ENCODE measurements around the gene PORCN. TPM values are rescaled to one million over a fixed set of nuclear protein-coding genes. Genes with fewer than 3 reads are reported as not detected.
A peak's percentile ranks its signal among the peaks of the same experiment; 100 is the strongest.
"Not testable (repeated sequence)": the region's sequence is repeated elsewhere in the genome, so short reads cannot be mapped to it uniquely, and the experiment has no call there.

Gene PORCN
- polyA plus RNA-seq, 1 donor = 7.0 TPM

DNA sequence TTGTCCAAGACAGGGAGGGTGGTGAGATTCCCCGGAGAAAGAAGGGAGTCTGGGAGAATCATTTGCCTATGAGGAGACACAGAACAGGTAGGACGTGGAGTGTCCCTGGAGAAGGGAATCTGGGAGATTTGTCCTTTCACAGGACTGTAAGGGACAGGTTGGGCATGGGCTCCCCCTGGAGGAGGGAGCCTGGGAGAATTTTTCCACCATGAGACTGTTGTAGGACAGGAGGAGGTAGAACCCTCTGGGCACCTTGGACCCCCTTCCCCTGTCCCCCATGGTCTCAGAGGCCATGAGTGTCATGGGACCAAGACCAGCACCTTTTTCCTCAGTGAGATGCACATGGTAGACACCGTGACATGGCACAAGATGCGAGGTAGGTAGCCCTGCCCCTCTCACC lies 2.8 kb downstream of the PORCN start:
- no peak for DNase-seq

DNA sequence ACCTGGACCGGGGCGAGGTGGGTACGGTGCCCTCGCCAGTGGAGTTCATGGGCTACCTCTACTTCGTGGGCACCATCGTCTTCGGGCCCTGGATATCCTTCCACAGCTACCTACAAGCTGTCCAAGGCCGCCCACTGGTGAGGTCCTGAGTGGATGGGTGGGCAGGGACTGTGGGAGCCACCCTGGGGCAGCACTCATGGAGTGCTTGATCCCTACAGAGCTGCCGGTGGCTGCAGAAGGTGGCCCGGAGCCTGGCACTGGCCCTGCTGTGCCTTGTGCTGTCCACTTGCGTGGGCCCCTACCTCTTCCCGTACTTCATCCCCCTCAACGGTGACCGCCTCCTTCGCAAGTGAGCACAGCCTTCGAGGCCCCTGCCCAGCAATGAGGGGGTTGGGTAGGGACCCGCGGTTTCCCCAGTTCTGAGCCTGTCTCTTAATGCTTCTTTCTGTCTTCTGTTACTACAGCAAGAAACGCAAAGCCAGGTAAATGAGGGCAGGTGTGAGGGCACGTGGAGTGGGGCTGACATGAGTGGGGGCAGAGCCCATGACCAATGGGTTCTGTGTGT lies 3.7 kb downstream of the PORCN start:
- DNase-seq = no peak

DNA sequence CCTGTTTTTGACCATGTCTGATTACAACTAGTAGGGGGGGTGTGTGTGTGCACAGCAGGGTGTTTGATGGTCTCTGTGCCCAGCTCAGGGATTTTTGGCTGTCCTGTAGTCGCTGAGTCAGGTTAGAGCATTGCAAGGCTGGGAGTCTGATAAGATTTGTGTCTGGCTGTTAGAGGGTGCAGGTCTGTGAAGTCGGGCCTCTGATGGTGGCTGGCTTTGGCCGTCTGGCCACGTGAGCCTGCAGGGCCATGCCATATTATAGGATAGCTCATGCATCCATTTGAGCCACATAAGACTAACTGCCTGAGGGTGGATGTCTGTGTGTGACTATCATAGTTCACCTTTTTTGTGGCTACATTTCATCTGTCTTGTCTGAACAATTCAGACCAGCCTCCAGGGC lies 4.9 kb downstream of the PORCN start:
- DNase-seq = no peak

DNA sequence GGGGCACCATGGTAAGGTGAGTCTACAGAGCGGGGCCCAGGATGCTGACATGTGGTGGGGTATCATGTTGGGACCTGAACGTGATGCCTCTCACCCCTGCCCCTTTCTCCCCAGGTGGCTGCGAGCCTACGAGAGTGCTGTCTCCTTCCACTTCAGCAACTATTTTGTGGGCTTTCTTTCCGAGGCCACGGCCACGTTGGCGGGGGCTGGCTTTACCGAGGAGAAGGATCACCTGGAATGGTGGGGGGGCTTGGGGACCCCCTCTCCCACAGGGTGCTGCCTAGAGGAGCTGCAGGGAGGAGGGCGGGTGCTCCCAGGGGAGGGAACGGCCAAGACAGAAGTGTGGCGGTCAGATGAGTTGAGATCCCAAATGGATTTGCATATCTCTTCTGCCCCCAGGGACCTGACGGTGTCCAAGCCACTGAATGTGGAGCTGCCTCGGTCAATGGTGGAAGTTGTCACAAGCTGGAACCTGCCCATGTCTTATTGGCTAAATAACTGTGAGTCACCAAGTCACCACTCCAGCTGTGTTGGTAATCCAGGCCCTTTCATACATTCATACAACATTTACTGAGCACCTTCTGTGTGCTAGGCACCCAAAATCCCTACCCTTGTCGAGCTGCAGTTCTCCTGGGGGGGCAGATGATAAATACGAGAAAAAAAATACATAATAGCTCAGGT lies 5.5 kb downstream of the PORCN start:
- DNase-seq = no peak

DNA sequence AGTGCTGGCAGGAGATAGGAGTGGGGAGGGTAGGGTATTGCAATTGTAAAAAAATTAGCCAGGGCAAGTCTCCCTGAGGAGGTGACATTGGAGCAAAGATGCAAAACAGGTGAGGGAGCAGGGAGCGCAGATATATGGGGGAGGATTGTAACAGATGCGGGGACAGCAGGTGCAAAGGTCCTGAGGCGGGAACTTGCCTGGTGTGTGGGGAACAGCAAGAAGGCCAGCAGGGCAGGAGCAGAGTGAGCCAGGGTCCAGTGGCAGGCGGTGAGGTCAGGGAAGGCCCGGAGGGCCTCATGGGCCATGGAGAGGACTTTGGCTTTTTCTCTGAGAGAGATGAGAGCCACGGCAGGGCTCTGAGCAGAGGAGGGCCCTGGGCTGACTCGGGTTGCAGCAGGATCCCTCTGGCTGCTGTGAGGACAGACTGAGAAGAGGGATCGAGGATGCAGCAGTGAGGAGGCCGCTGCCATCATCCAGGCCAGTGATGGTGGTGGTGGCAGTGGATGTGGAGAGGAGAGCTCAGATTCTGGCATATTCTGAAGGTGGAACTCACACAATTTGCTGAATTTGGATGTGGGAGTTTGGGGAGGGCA lies 6.2 kb downstream of the PORCN start:
- DNase-seq = no peak

DNA sequence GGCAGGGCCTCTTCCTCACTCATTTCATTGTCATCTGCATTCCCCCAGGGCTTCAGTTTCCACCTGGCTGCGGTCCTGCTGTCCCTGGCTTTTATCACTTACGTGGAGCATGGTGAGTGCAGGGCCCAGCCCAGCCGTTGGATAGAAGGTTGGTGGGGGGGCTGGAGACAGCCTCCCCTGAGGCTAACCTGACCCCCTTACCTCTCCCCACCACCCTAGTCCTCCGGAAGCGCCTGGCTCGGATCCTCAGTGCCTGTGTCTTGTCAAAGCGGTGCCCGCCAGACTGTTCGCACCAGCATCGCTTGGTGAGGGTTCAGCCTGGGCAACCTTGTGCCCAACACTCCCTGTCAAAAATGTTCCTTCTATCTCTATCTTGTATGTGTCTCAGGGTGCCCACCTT lies 7.0 kb downstream of the PORCN start:
- DNase-seq = no peak

DNA sequence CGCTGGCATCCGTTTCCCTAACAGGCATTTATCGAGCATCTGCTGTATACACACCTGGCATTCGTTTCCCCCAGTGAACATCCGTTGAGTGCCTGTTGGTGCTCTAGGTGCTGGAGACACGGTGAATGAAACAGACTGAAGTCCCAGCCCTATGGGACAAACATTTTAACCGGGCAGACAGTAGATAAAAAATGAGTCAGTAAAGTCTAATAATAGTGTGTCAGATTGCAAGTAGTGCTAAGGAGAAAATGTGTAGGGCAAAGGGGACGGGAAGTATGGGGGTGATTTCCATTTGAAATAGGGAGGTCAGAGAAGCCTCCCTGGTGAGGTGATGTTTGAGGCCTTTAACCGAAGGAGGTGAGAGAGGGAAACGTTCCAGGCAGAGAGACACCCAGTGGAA lies 7.5 kb downstream of the PORCN start:
- DNase-seq = no peak

DNA sequence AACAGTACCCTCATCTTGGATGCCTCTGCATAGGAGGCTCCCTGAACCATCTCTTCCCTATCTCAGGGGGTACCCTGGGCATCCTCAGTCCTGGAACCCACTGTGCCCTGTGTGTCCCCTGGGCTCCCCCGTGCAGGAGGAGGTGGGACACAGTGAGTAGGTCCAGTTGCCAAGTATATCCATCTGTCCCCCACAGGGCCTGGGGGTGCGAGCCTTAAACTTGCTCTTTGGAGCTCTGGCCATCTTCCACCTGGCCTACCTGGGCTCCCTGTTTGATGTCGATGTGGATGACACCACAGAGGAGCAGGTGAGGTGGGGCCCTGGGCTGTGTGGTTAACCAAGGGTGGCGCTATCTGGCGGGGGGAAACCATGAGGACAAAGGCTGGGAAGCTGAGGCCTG lies 8.2 kb downstream of the PORCN start:
- no peak for DNase-seq

DNA sequence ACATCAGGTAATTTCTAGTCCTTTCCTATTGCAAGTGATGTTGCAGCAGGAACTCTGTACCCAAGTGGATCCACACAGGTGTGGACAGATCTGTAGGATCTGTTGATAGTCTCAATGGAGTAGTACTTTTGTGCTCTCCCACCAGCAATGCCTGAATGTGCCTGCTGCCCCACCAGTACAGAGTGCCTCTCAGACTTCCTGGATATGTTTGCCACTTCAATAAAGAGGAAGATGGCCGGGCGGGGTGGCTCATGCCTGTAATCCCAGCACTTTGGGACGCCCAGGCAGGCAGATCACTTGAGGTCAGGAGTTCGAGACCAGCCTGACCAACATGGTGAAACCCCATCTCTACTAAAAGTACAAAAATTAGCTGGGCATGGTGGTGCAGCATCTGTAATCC lies 10.7 kb downstream of the PORCN start:
- not testable (repeated sequence) for DNase-seq

DNA sequence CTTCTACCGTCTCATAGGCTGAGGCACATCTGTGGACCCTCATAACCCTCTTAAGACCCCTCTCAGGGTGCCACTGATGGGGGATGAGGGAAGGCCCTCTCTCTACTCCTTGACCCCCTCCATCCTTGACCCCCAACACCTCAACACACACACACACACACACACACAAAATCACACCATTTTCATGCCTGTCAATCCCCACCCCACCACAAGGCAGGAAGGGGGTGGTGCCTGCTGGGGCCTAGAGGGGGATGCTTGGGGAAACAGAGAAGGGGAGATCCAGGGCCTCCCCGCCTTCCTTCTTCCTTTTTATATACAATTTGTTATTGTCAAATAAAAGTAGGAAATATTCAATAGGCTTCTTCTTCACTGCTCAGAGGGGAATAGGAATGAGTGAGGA lies 11.7 kb downstream of the PORCN start:
- DNase-seq = no peak

DNA sequence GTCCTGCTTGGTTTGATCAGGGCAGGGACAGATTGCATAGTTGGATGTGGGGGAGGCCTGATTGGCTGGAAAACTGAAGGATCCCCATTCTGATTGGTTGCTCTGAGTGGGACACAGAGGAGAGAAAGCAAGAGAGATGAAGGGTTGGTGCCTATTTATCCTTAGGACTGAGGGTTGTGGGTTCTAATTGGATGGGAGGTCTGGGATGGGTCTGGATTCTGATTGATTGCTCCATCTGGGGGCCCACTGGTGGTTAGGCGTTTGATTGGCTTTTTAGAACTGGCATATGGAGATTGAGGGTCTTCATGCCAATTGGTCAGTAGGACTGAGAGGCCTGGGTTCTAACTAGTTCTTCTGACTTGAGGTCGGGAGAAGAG lies 12.2 kb downstream of the PORCN start:
- DNase-seq = no peak

DNA sequence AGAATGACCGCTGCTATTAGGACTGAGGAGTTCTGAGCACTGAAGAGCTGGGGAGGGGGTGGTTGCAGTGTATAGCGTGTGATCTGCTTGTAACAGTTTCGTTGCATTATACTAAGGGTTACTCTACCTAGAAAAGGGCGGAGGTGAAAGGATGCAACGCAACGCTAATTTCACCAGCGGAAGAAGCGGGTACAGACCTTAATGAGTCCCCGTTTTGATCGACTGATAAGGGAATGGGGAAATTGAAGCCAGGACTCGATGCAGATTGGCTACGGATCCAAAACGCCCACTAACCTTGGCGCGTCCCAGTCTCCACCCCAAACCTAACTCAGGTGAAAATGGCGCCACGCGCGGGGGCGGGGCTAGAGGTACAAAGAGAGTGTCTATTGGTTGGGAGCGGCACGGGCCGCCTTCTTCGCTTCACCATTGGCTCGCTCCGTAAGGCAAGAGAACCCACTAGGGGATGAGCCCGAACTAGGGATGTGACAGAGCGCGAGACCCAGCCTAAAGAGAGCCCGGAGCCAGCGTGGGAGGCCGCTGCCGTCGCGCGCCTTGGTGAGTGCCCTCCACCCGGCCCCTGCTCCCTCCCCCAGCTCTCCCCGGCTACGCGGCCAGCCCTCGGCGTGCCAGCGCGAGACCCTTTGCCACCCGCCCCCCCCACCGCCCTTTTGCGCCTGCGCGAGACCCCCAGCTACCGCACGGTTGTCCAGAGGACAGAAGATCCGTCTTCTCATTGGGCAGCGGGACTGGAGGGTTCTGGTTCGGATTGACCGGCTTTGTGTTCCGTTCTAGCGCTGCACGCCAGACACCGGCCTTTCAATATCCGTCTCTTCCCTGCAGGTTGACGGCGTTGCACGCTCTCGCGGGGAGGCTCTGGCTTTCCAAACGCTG lies 12.8 kb downstream of the PORCN start, which contains the start of gene EBP:
Gene EBP, plus strand, starts transcription at position 456 of the 891 bp plus-strand sequence. CDS start 1,964 bp downstream, outside the sequence.
- peak; percentile 88 for DNase-seq

DNA sequence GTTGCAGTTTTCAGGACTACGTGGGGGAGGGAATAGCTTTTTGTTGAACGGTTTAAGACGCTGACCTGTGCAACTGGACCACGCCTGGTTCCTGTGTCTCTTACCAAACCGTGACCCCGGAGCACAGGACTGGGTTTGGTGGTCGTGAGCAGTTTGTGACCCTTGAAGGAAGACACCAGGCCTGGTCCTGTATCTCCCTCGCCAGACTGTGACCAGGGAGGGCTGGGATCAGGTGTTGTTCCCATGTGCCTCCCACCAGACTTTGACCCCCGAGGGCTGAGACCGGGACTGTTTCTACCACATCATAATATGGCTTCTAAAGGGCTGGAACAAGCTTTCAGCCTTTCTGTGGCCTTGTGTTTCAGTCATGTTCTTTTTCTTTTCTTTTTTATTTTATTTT lies 13.5 kb downstream of the PORCN start:
- DNase-seq = no peak

DNA sequence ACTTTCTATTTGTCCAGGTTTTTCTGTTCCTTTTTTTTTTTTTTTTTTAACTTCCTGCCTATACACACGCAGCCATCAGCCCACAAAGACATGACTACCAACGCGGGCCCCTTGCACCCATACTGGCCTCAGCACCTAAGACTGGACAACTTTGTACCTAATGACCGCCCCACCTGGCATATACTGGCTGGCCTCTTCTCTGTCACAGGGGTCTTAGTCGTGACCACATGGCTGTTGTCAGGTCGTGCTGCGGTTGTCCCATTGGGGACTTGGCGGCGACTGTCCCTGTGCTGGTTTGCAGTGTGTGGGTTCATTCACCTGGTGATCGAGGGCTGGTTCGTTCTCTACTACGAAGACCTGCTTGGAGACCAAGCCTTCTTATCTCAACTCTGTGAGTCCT lies 14.9 kb downstream of the PORCN start:
- no peak for DNase-seq

DNA sequence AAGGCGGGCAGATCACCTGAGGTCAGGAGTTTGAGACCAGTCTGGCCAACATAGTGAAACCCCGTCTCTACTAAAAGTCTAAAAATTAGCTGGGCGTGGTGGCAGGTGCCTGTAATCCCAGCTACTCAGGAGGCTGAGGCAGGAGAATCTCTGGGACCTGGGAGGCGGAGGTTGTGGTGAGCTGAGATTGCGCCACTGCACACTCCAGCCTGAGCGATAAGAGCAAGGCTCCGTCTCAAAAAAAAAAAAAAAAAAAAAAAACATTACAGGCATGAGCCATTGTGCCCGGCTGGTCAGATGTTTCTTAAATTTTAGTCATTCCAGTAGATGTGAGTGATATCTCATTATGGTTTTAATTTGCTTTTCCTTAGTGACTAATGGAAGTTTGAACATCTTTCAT lies 17.1 kb downstream of the PORCN start:
- not testable (repeated sequence) for DNase-seq

DNA sequence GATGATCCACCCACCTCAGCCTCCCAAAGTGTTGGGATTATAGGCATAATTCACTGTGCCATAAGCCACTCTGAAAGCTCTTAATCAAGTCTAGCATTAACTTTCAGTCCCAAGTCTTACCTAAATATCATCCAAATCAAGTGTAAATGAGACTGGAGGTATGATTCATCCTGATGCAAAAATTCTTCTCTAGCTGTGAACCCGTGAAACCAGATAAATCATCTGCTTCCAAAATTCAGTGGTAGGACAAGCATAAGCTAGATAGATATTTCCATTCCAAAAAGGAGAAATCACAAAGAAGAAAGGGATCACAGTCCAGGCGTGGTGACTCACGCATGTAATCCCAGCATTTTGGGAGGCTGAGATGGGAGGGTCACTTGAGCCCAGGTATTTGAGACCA lies 21.9 kb downstream of the PORCN start:
- DNase-seq = no peak

DNA sequence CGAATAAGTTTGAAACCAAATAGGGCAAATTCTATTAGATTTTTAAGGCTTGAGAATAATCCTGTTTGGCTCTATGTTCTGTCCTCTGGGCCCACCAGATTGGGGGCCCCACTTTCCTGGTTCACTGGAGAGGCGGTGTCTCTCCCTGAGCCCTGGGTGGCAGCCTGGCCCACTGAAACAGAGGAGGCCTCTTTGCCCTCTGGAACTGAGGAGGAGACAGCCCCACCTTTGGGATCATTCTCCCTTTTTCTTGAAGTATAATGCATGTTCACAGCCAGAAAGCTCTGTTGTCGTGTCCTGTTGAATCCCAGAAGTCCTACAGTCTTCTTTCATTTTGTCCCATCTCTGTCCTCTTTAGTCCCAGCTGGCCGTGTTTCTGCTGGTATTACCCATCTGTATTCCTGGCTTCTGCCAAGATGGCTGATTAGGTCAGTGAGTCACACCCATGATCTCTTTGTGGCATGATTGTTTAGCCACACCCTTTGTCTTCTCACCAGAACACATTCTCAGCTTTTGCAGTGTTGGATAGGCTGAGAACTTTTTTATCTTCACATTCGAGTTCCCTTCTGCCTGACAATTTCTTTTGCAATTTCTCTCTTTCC lies 22.7 kb downstream of the PORCN start:
- no peak for DNase-seq

DNA sequence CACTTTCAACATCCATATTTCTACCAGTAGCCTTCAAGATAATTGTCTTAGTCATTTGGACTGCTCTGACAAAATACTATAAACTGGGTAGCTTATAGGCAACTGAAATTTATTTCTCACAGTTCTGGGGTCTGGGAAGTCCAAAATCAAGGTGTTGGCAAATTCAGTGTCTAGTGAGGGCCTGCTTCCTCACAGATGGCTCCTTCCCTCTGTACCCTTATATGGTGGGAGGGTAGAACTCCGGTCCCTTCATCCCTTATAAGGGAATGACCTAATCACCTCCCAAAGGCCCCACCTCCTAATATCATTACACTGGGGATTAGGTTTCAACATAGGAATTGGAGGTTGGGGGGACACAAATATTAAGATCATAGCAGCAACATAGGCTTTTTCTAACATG lies 23.4 kb downstream of the PORCN start:
- DNase-seq = no peak

DNA sequence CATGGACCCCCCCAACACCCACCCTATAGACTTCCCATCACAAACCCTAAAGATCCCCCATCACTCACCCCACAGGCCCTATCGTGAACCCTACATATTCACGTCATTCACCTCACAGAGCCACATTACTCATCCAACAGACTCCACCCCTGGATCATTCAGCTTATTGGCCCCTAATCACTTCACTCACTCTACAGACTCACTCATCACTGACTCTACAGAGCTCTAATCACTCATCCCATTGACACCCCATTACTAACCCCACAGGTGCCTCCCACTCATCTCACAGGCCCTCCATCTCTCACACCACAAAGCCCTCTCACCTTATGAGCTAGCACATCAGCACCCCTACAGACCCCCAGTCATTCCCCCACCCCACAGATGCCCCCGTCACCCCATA lies 24.4 kb downstream of the PORCN start:
- no peak for DNase-seq

DNA sequence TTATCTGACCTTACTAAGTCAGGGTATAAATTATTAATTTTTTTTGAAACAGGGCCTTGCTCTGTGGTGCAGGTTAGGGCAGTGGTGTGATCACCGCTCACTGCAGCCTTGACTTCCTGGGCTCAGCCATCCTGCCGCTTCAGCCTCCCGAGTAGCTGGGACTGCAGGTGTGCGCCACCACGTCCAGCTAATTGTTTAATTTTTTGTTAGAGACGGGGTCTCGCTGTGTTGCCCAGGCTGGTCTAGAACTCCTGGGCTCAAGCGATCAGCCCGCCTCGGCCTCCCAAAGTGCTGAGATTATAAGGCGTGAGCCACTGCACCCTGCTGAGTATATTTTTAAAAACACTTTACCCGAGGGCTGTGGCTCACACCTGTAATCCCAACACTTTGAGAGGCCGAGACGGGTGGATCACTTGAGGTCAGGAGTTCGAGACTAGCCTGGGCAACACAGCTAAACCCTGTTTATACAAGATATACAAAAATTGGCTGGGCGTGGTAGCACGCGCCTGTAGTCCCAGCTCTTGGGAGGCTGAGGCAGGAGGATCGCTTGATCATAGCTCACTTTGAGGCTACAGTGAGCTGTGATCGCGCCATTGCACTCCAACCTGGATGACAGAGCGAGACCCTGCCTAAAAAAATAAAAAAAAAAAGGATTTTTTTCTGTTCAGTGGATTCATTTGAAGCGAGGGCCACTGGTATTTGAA lies 30.0 kb downstream of the PORCN start:
- no peak for DNase-seq

DNA sequence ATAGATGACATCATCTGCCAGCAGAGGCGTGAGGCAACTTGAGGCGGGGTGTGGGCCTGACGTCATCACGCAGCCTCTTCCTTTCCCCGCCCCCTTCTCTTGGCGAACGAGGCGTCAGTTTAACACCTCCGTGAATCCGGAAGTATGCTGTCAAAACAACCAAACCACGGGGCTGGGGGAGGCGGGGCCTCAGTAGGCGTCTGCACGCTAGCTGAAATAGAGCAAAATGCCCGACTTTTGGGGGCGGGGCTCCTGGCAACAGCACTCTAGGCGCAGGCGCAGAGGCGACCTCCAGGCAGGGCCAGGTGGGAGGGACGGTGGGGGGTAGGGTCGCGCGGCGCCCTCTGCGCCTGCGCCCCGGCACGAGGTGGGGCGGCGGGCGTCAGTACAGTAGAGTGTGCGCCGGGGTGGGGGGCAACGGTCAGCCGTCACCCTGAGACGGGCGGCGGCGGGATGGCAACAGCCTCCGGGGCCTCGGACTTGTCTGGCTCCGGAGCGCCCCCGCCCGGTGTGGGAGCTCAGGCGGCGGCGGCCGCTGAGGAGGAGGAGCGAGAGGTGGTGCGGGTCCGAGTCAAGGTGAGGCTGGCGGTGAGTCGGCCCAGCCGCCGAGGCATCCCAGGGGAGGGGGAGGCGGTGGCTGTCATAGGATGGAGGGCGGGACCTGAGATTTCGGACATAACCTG lies 30.7 kb downstream of the PORCN start, which contains the start of gene TBC1D25:
Gene TBC1D25, plus strand, starts transcription at position 370 of the 683 bp plus-strand sequence. Its CDS starts 84 bp downstream, at position 454.
- peak; percentile 93 for DNase-seq
